Hepatocyte (in vitro differentiated cells): ENCODE measurements around the gene CUZD1. TPM values are rescaled to one million over a fixed set of nuclear protein-coding genes. Genes with fewer than 3 reads are reported as not detected.

Source experiments
- DNase-seq: peaks from one replicate; pipeline ENCODE4 v3.0.0-alpha.2; 2016; ENCODE audit warnings: low spot score
- H2AFZ ChIP-seq: fragments of 200-600 bp; sonication (generic); 2 replicates; pipeline ENCODE4 v1.6.0; 2016; ENCODE audit warnings: antibody characterized with exemption, mild to moderate bottlenecking
- H3K27ac ChIP-seq: fragments of 200-600 bp; sonication (generic); 2 replicates; pipeline ENCODE4 v1.5.1; 2016; ENCODE audit warnings: mild to moderate bottlenecking
- H3K27me3 ChIP-seq: fragments of 200-600 bp; sonication (generic); 2 replicates; pipeline ENCODE4 v1.6.1; 2016
- H3K36me3 ChIP-seq: fragments of 200-600 bp; sonication (generic); replicated peaks from 2 replicates; pipeline ENCODE4 v1.5.1; 2016; ENCODE audit warnings: low read depth; ENCODE audit not compliant: insufficient read depth
- H3K4me1 ChIP-seq: fragments of 200-600 bp; sonication (generic); 2 replicates; pipeline ENCODE4 v1.5.1; 2016; ENCODE audit warnings: mild to moderate bottlenecking, moderate library complexity; ENCODE audit not compliant: insufficient read depth
- H3K4me2 ChIP-seq: fragments of 200-600 bp; sonication (generic); 2 replicates; pipeline ENCODE4 v1.6.0; 2016
- H3K4me3 ChIP-seq: fragments of 200-600 bp; sonication (generic); 2 replicates; pipeline ENCODE4 v1.5.1; 2016; ENCODE audit warnings: mild to moderate bottlenecking
- H3K79me2 ChIP-seq: fragments of 200-600 bp; sonication (generic); 2 replicates; pipeline ENCODE4 v1.6.0; 2017; ENCODE audit warnings: mild to moderate bottlenecking
- H3K9me2 ChIP-seq: fragments of 200-600 bp; sonication (generic); replicated peaks from 2 replicates; pipeline ENCODE4 v1.6.0; 2017; ENCODE audit warnings: mild to moderate bottlenecking; ENCODE audit not compliant: insufficient read depth
- H3K9me3 ChIP-seq: fragments of 200-600 bp; sonication (generic); 2 replicates; pipeline ENCODE4 v1.5.1; 2016; ENCODE audit warnings: low read depth, mild to moderate bottlenecking
- H4K20me1 ChIP-seq: fragments of 200-600 bp; sonication (generic); 2 replicates; pipeline ENCODE4 v1.6.0; 2016; ENCODE audit warnings: mild to moderate bottlenecking; ENCODE audit not compliant: insufficient read depth, poor library complexity, severe bottlenecking
- CTCF ChIP-seq: fragments of 200-600 bp; sonication (generic); IDR thresholded peaks from 2 replicates; pipeline ENCODE4 v1.5.1; 2016; ENCODE audit warnings: antibody characterized with exemption, mild to moderate bottlenecking; ENCODE audit not compliant: poor library complexity
- EZH2 ChIP-seq: fragments of 200-600 bp; sonication (generic); IDR thresholded peaks from 2 replicates; pipeline ENCODE4 v1.6.1; 2016; ENCODE audit warnings: antibody characterized with exemption, mild to moderate bottlenecking, borderline replicate concordance
- EZH2phosphoT487 ChIP-seq: fragments of 200-600 bp; sonication (generic); IDR thresholded peaks from one replicate; pipeline ENCODE4 v1.6.1; 2018; ENCODE audit warnings: antibody characterized with exemption, mild to moderate bottlenecking, low read depth, moderate library complexity; ENCODE audit not compliant: unreplicated experiment, severe bottlenecking
- WGBS: methylation state at CpG from one replicate; pipeline ENCODE4 v1.1.6; 2016; ENCODE audit warnings: low lambda C conversion rate; ENCODE audit errors: missing lambda C conversion rate; 5-methylcytosine and 5-hydroxymethylcytosine counted together
- polyA plus RNA-seq: library from polyadenylated mRNA; unstranded; fragments of >200 nt; fragmentation: Nextera tagmentation; extraction: Ambion mirVana; gene quantifications from 2 replicates; pipeline ENCODE4 v1.2.1, GENCODE V29; 2016
- total RNA-seq: library from RNA; depleted of rRNA; stranded (reverse); fragments of >200 nt; gene quantifications from 2 replicates; pipeline ENCODE4 v1.2.3, GENCODE V29; 2014

CUZD1 gene
- total and polyA plus RNA-seq, 2 experiments from 2014 or later: not detected

GRCh38 chr10:122855745-122856144 is 10.1 kb upstream of the CUZD1 start:
- no peaks in the 10 kb centered on the region for H3K79me2 ChIP-seq
- H2AFZ ChIP-seq: no peak overlapping the region
- H3K36me3 ChIP-seq: no peaks in the 10 kb centered on the region
- no peak for DNase-seq
- no peaks in the 10 kb centered on the region for H3K27me3 ChIP-seq
- H3K4me2 ChIP-seq: no peak overlapping the region
- no peaks in the 10 kb centered on the region for H3K4me1 ChIP-seq
- WGBS: 66% methylated on average over 3 of the region's 3 CpGs
- no peak for TF ChIP-seq EZH2
- no peak for TF ChIP-seq CTCF
- no peak for TF ChIP-seq EZH2phosphoT487
- H4K20me1 ChIP-seq: no peaks in the 10 kb centered on the region
- no peaks in the 10 kb centered on the region for H3K9me2 ChIP-seq
- no peak overlapping the region for H3K27ac ChIP-seq
- H3K9me3 ChIP-seq: no peaks in the 10 kb centered on the region
- H3K4me3 ChIP-seq: no peak overlapping the region

GRCh38 chr10:122854648-122855047 is 9.0 kb upstream of the CUZD1 start:
- DNase-seq: no peak
- TF ChIP-seq EZH2phosphoT487 (no peak), EZH2 (no peak), CTCF (no peak)
- Histone ChIP-seq H3K36me3 (no peaks in the 10 kb centered on the region), H3K79me2 (no peaks in the 10 kb centered on the region), H4K20me1 (no peaks in the 10 kb centered on the region), H3K9me3 (no peaks in the 10 kb centered on the region), H2AFZ (no peak overlapping the region), H3K9me2 (no peaks in the 10 kb centered on the region), H3K4me3 (no peak overlapping the region), H3K27ac (no peak overlapping the region), H3K4me2 (no peak overlapping the region), H3K4me1 (no peaks in the 10 kb centered on the region), H3K27me3 (no peaks in the 10 kb centered on the region)
- 87% methylated on average over 5 of the region's 5 CpGs for whole genome bisulfite sequencing

GRCh38 chr10:122853665-122854313 is 8.1 kb upstream of the CUZD1 start:
- Histone ChIP-seq H3K9me3 (no peaks in the 10 kb centered on the region), H3K4me3 (no peak overlapping the region), H3K4me1 (no peaks in the 10 kb centered on the region), H3K27me3 (no peaks in the 10 kb centered on the region), H3K4me2 (no peak overlapping the region), H3K36me3 (no peaks in the 10 kb centered on the region), H3K9me2 (no peaks in the 10 kb centered on the region), H3K27ac (no peak overlapping the region), H3K79me2 (no peaks in the 10 kb centered on the region), H2AFZ (no peak overlapping the region), H4K20me1 (no peaks in the 10 kb centered on the region)
- TF ChIP-seq EZH2phosphoT487 (no peak), EZH2 (no peak), CTCF (no peak)
- WGBS: 80% methylated on average over 1 of the region's 1 CpG
- DNase-seq: no peak

DNA sequence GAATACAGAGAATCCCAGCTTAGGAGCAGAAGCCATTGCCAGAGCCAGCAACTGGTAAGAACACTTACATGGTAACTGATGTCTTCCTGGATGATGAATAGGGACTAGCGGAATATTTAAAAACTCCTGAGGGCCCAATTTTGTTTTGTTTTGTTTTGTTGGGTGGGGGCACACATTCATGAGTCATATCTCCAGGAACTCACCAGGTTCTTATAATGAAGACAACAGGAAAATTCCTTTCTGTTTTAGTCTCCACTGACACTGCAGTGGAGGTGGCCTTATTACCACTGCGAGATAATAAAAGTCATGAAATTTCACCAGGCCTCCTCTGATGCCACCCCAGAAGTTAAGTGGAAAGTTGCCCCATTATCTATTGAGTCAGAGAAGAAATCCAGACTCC is 6.6 kb upstream of the CUZD1 start:
- Histone ChIP-seq H3K9me2 (no peaks in the 10 kb centered on the region), H3K4me1 (no peaks in the 10 kb centered on the region), H3K4me2 (no peak overlapping the region), H3K27me3 (no peaks in the 10 kb centered on the region), H3K36me3 (no peaks in the 10 kb centered on the region), H3K27ac (no peak overlapping the region), H3K4me3 (no peak overlapping the region), H4K20me1 (no peaks in the 10 kb centered on the region), H3K79me2 (no peaks in the 10 kb centered on the region), H2AFZ (no peak overlapping the region), H3K9me3 (no peaks in the 10 kb centered on the region)
- WGBS: 89% methylated on average over 2 of the region's 2 CpGs
- DNase-seq: no peak
- no peak for TF ChIP-seq CTCF
- no peak for TF ChIP-seq EZH2phosphoT487
- TF ChIP-seq EZH2: no peak
